Measurements from ENCODE around the gene PSRC1. TPM values are rescaled to one million over a fixed set of nuclear protein-coding genes. Genes with fewer than 3 reads are reported as not detected.

The PSRC1 gene
- total and polyA plus RNA-seq, 2 experiments from 2014 or later, result 10.1 to 13.7 TPM

- Histone ChIP-seq H3K9me3 (ENCODE audit: low read depth) (no peaks in the 10 kb centered on the region), H3K27me3 (no peaks in the 10 kb centered on the region), H3K36me3 (replicated peaks; ENCODE audit: insufficient read depth, low read depth) (no peaks in the 10 kb centered on the region), H3K27ac (no peak overlapping the region), H3K4me1 (ENCODE audit: insufficient read depth) (peaks cover 2% of the 10 kb centered on the region), H4K20me1 (ENCODE audit: insufficient read depth, poor library complexity, severe bottlenecking) (no peaks in the 10 kb centered on the region), H2AFZ (no peak overlapping the region), H3K79me2 (no peaks in the 10 kb centered on the region), H3K4me2 (no peak overlapping the region), H3K9me2 (replicated peaks; ENCODE audit: insufficient read depth) (no peaks in the 10 kb centered on the region), H3K4me3 (no peak overlapping the region)
- TF ChIP-seq EZH2 (IDR thresholded peaks at IDR 0.05; ENCODE audit: borderline replicate concordance), result no peak
- no peak for TF ChIP-seq EZH2phosphoT487 (IDR thresholded peaks at IDR 0.05; ENCODE audit: low read depth, severe bottlenecking, unreplicated experiment)
- TF ChIP-seq CTCF (IDR thresholded peaks at IDR 0.05; ENCODE audit: poor library complexity), result no peak
- no peak for DNase-seq (ENCODE audit: low spot score)
- WGBS (ENCODE audit: low lambda C conversion rate, missing lambda C conversion rate), result 68% methylated on average over 7 of the region's 7 CpGs
These were observed 23.0 kb downstream of the PSRC1 start for GRCh38 chr1:109259674-109260557.

DNA sequence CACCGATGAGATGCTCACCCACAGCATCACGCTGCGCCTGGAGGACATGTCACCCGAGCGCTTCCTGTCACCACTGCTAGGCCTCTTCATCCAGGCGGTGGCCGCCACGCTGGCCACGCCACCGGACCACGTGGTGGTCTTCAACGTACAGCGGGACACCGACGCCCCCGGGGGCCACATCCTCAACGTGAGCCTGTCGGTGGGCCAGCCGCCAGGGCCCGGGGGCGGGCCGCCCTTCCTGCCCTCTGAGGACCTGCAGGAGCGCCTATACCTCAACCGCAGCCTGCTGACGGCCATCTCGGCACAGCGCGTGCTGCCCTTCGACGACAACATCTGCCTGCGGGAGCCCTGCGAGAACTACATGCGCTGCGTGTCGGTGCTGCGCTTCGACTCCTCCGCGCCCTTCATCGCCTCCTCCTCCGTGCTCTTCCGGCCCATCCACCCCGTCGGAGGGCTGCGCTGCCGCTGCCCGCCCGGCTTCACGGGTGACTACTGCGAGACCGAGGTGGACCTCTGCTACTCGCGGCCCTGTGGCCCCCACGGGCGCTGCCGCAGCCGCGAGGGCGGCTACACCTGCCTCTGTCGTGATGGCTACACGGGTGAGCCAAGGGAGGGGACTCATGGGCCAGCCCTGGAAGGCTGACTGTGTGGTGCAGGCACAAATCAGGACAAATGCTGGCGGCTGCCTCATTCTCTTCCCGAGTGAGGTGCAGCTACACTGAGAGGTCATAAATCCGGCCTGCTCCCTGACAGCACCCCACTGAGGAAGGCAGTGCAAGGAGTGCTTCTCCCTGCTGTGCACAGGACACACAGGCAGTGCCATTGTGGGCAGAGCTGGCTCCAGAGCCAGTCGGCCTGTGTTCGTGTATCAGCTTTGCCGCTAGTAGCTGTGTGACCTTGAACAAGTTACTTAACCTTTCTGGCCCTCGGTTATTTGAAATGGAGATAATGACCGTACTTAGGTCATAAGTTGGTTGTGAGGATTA lies 24.2 kb downstream of the PSRC1 start:
- no peaks in the 10 kb centered on the region for H3K9me2 ChIP-seq (replicated peaks; ENCODE audit: insufficient read depth)
- no peak for DNase-seq (ENCODE audit: low spot score)
- no peaks in the 10 kb centered on the region for H3K79me2 ChIP-seq
- H3K9me3 ChIP-seq (ENCODE audit: low read depth), result no peaks in the 10 kb centered on the region
- H2AFZ ChIP-seq, result no peak overlapping the region
- no peak overlapping the region for H3K4me3 ChIP-seq
- H3K27ac ChIP-seq, result no peak overlapping the region
- H3K36me3 ChIP-seq (replicated peaks; ENCODE audit: insufficient read depth, low read depth), result no peaks in the 10 kb centered on the region
- no peaks in the 10 kb centered on the region for H3K27me3 ChIP-seq
- peaks cover 12% of the 10 kb centered on the region for H3K4me1 ChIP-seq (ENCODE audit: insufficient read depth)
- TF ChIP-seq EZH2 (IDR thresholded peaks at IDR 0.05; ENCODE audit: borderline replicate concordance) (no peak), EZH2phosphoT487 (IDR thresholded peaks at IDR 0.05; ENCODE audit: low read depth, severe bottlenecking, unreplicated experiment) (no peak), CTCF (IDR thresholded peaks at IDR 0.05; ENCODE audit: poor library complexity) (no peak)
- no peaks in the 10 kb centered on the region for H4K20me1 ChIP-seq (ENCODE audit: insufficient read depth, poor library complexity, severe bottlenecking)
- H3K4me2 ChIP-seq, result no peak overlapping the region
- 94% methylated on average over 54 of the region's 69 CpGs for WGBS (ENCODE audit: low lambda C conversion rate, missing lambda C conversion rate)

GRCh38 chr1:109257682-109258421 lies 25.1 kb downstream of the PSRC1 start:
- Histone ChIP-seq H3K36me3 (replicated peaks; ENCODE audit: insufficient read depth, low read depth) (no peaks in the 10 kb centered on the region), H3K4me1 (ENCODE audit: insufficient read depth) (peaks cover 15% of the 10 kb centered on the region), H3K9me2 (replicated peaks; ENCODE audit: insufficient read depth) (no peaks in the 10 kb centered on the region), H3K4me2 (no peak overlapping the region), H3K9me3 (ENCODE audit: low read depth) (no peaks in the 10 kb centered on the region), H3K4me3 (no peak overlapping the region), H2AFZ (no peak overlapping the region), H3K27ac (no peak overlapping the region), H4K20me1 (ENCODE audit: insufficient read depth, poor library complexity, severe bottlenecking) (no peaks in the 10 kb centered on the region), H3K79me2 (no peaks in the 10 kb centered on the region), H3K27me3 (no peaks in the 10 kb centered on the region)
- DNase-seq (ENCODE audit: low spot score), result no peak
- TF ChIP-seq EZH2phosphoT487 (IDR thresholded peaks at IDR 0.05; ENCODE audit: low read depth, severe bottlenecking, unreplicated experiment), result no peak
- no peak for TF ChIP-seq EZH2 (IDR thresholded peaks at IDR 0.05; ENCODE audit: borderline replicate concordance)
- TF ChIP-seq CTCF (IDR thresholded peaks at IDR 0.05; ENCODE audit: poor library complexity), result no peak
- WGBS (ENCODE audit: low lambda C conversion rate, missing lambda C conversion rate), result 87% methylated on average over 13 of the region's 15 CpGs
